GM12878 (cell line): ENCODE measurements around the gene RAB2B. TPM values are rescaled to one million over a fixed set of nuclear protein-coding genes. Genes with fewer than 3 reads are reported as not detected.

Experiments
- ATAC-seq: fragments of 200-7000 bp; cut with Tn5 transposase; 3 replicates; pipeline ENCODE4 v1.9.1; 2020; ENCODE audit warnings: mild to moderate bottlenecking, moderate library complexity
- BruUV-seq: library from RNA; stranded (reverse); fragments of 400-500 nt; replicated peaks from 2 replicates; lab custom pipeline; 2021; lab: Mats Ljungman, UMichigan
- CTCF ChIA-PET: fragments of 300-600 bp; sonication (Branson Sonifier 250); formaldehyde crosslinking; extraction: SDS; loops from one replicate; lab custom pipeline; 2021; ENCODE audit warnings: inconsistent platforms; lab: Yijun Ruan, JAX
- POLR2A ChIA-PET: fragments of 350-600 bp; formaldehyde crosslinking; extraction: SDS; loops from one replicate; lab custom pipeline; 2021; ENCODE audit warnings: inconsistent platforms; lab: Charles Lee
- RAD21 ChIA-PET: fragments of 300-600 bp; sonication (Branson Sonifier 250); formaldehyde crosslinking; loops from one replicate; lab custom pipeline; 2023; ENCODE audit warnings: antibody characterized with exemption; ENCODE audit not compliant: unreplicated experiment; lab: Charles Lee
- SMC1A ChIA-PET: fragments of 300-600 bp; sonication (Branson Sonifier 250); formaldehyde crosslinking; loops from one replicate; lab custom pipeline; 2023; ENCODE audit not compliant: unreplicated experiment, uncharacterized antibody; lab: Charles Lee
- DNase-seq: peaks from one replicate; pipeline ENCODE4 v3.0.0-alpha.2; 2011; ENCODE audit warnings: low read depth, low spot score
- FAIRE-seq: peaks from 3 replicates; lab custom pipeline; 2011; peaks lifted over from hg19 to GRCh38; lab: Jason Lieb, UNC
- H2AFZ ChIP-seq: 2 replicates; pipeline ENCODE4 v1.6.0; 2011; ENCODE audit warnings: low read depth, low read length, control low read depth; ENCODE audit not compliant: control insufficient read depth
- H3K27ac ChIP-seq: 2 replicates; pipeline ENCODE4 v1.5.1; 2011; ENCODE audit warnings: control low read depth; ENCODE audit not compliant: control insufficient read depth, insufficient read depth
- H3K27me3 ChIP-seq, 2 experiments: replicated peaks in 1 of 2; 2 replicates each; pipeline versions ENCODE4 v1.6.0 to v1.6.1; 2011; ENCODE audit warnings: low read length in 1 of 2; ENCODE audit not compliant: control insufficient read depth in 2 of 2, insufficient read depth in 2 of 2
- H3K36me3 ChIP-seq, 2 experiments: 2 replicates each; pipeline ENCODE4 v1.5.1; 2011; ENCODE audit warnings: low read length in 1 of 2; ENCODE audit not compliant: control insufficient read depth in 2 of 2, insufficient read depth in 2 of 2
- H3K4me1 ChIP-seq: 2 replicates; pipeline ENCODE4 v1.6.1; 2011; ENCODE audit warnings: mild to moderate bottlenecking, low read length, moderate library complexity, mixed read lengths; ENCODE audit not compliant: control insufficient read depth, insufficient read depth
- H3K4me2 ChIP-seq: 2 replicates; pipeline ENCODE4 v1.6.0; 2011; ENCODE audit warnings: control low read depth; ENCODE audit not compliant: control insufficient read depth, insufficient read depth
- H3K4me3 ChIP-seq: fragments of 200-600 bp; sonication (generic); 2 replicates; pipeline ENCODE4 v1.5.1; 2016
- H3K79me2 ChIP-seq: 2 replicates; pipeline ENCODE4 v1.6.0; 2011; ENCODE audit warnings: low read length; ENCODE audit not compliant: control insufficient read depth, insufficient read depth
- H3K9ac ChIP-seq: 2 replicates; pipeline ENCODE4 v1.8.0; 2011; ENCODE audit warnings: low read length, control low read depth, mixed read lengths; ENCODE audit not compliant: control insufficient read depth, insufficient read depth
- H3K9me3 ChIP-seq: replicated peaks from 3 replicates; pipeline ENCODE4 v1.5.1; 2011; ENCODE audit warnings: mild to moderate bottlenecking, low read length; ENCODE audit not compliant: control insufficient read depth, insufficient read depth
- H4K20me1 ChIP-seq: 2 replicates; pipeline ENCODE4 v1.6.0; 2011; ENCODE audit not compliant: control insufficient read depth, insufficient read depth
- ASH2L ChIP-seq: fragments of 300-600, 200-600 bp; sonication (generic); IDR thresholded peaks from 2 replicates; pipeline ENCODE4 v1.6.1; 2017; ENCODE audit warnings: low read depth, mild to moderate bottlenecking, borderline replicate concordance
- BRCA1 ChIP-seq: IDR thresholded peaks from 2 replicates; pipeline ENCODE4 v1.6.1; 2011; ENCODE audit warnings: low read depth, low read length, improper control_type of control experiment
- CHD1 ChIP-seq: IDR thresholded peaks from 2 replicates; pipeline ENCODE4 v1.6.1; 2012; ENCODE audit warnings: low read depth, low read length, improper control_type of control experiment
- DPF2 ChIP-seq: fragments of 450-650 bp; IDR thresholded peaks from 2 replicates; pipeline ENCODE4 v1.6.1; 2017; ENCODE audit warnings: mild to moderate bottlenecking
- HDAC6 ChIP-seq: fragments of 200-600 bp; sonication (generic); IDR thresholded peaks from one replicate; pipeline ENCODE4 v1.8.0; 2017; ENCODE audit warnings: antibody characterized with exemption; ENCODE audit not compliant: unreplicated experiment
- HDGF ChIP-seq: fragments of 450-650 bp; IDR thresholded peaks from 2 replicates; pipeline ENCODE4 v1.6.1; 2016; ENCODE audit warnings: antibody characterized with exemption
- ZZZ3 ChIP-seq: IDR thresholded peaks from 2 replicates; pipeline ENCODE4 v1.6.1; 2011; ENCODE audit warnings: low read depth; ENCODE audit not compliant: control insufficient read depth, insufficient read length
- WGBS: methylation state at CpG from one replicate; pipeline ENCODE4 v1.1.6; 2016; ENCODE audit warnings: low lambda C conversion rate; ENCODE audit not compliant: insufficient replicate concordance, insufficient coverage; ENCODE audit errors: missing lambda C conversion rate; 5-methylcytosine and 5-hydroxymethylcytosine counted together
- in situ Hi-C: fragments of 300-500 bp; cut with MboI; formaldehyde crosslinking; loops from 9 replicates; pipeline ENCODE4 v1.14.3; 2018; ENCODE audit warnings: mixed read lengths
- intact Hi-C: fragments of 100-400 bp; cut with micrococcal nuclease; formaldehyde crosslinking; loops from one replicate; pipeline ENCODE4 v1.14.2; 2022; ENCODE audit not compliant: unreplicated experiment
- polyA plus RNA-seq, 11 experiments: library from polyadenylated mRNA; depleted of rRNA in 4 of 11; unstranded in 6 of 11; stranded (reverse) in 5 of 11; fragments of >200 nt; fragmentation: Nextera tagmentation in 4 of 11; fragmentation: Illumina TruSeq in 1 of 11; extraction: Ambion mirVana in 4 of 11; extraction: Trizol in 1 of 11; gene quantifications; 1 replicate in 1 of 11; 2 replicates in 10 of 11; pipeline versions ENCODE4 v1.2.1 to v1.2.3, GENCODE V29; 2011 to 2016; ENCODE audit warnings: inconsistent platforms in 2 of 11, missing spikeins in 2 of 11, low read depth in 1 of 11
- total RNA-seq, 4 experiments: library from RNA; depleted of rRNA in 3 of 4; stranded (reverse); fragments of >200 nt in 3 of 4; fragmentation: Illumina TruSeq in 1 of 4; extraction: Trizol in 1 of 4; gene quantifications; 2 replicates each; pipeline versions ENCODE4 v1.2.1 to v1.2.3, GENCODE V29; 2013 to 2021
- TF ChIP-seq, protein P1 (sequence below): fragments of 450-650 bp; IDR thresholded peaks from 2 replicates; pipeline ENCODE4 v1.6.1; 2017; ENCODE audit warnings: mild to moderate bottlenecking, moderate library complexity
- TF ChIP-seq, protein P2 (sequence below): fragments of 450-650 bp; formaldehyde crosslinking; IDR thresholded peaks from 2 replicates; pipeline ENCODE4 v1.4.0; 2022; ENCODE audit warnings: mild to moderate bottlenecking, moderate library complexity
- TF ChIP-seq, protein P3 (sequence below): fragments of 450-650 bp; IDR thresholded peaks from 2 replicates; pipeline ENCODE4 v1.6.1; 2017; ENCODE audit warnings: antibody characterized with exemption, mild to moderate bottlenecking, moderate library complexity

Gene RAB2B
- total and polyA plus RNA-seq, 10 of the 15 experiments (the other 5 are each of a cell fraction or from before 2014, with no cell fraction given), result 5.6 to 45.1 (median 12.5) TPM

DNA sequence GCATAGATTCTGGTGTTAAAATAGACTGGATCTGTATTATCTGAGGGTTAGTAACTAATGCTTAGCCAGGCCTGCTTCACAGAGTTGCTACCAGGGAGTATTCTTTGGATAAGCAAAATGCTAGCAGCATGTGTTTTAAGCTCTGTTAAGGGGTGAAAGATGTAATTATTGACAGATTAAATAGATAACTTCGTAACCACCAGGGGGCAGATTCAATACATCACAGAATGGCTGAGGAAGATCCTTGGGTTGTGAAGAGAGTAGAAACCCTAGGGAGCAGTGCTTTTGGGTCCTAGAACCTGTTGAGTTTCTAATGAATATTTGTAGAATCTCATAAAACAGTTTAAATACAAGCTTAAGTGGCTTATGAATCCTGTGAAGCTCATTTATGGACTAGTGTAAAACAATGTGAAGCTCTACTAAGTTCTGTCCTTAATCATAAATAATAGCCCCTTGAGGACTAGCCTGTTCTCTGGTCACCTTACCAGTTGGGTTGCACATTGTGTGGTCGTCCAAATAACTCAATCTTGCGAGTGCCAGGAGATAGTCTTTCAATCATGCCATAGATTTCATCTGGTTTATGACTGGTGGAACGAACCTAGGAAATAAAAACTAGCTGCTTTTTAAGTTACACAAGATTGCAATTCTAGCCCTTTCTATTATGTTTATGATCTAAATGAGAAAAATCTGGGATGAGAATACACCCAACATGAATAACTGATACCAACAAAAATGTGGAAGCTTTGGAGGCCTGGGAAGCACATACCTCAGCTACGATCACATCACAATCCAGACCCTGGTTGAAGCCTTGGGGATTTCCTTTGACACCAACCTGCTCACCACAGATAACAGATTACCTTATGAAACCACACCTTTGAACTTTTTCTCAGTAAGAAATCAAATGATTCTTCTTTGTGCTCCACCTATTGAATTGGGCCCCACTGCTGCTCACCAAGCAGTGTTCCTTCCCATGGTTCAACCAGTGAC, 22.1 kb upstream of the RAB2B start:
- H3K27ac ChIP-seq, result 0 out of 2 replicates have a peak overlapping the region, but pooled peaks have one; percentile 2
- ChIA-PET CTCF (interaction anchor here (0.6 to 7.8 kb wide), 39 partner anchors 11 to 394 kb away, joined by 3 to 207 read pairs (median 5); partner anchors contain the start of genes CHD8, METTL3, RAB2B and SALL2), RAD21 (interaction anchor here (0.7 to 6.1 kb wide), 29 partner anchors 8 to 406 kb away, joined by 3 to 141 read pairs (median 4); partner anchors contain the start of genes CHD8, METTL3, OR10G3 and RAB2B), POLR2A (interaction anchor here (0.7 to 1.8 kb wide), 8 partner anchors 10 to 58 kb away, joined by 3 to 13 read pairs (median 6); partner anchors contain the start of genes CHD8, METTL3 and SALL2), SMC1A (interaction anchor here (0.6 to 3.6 kb wide), 41 partner anchors 9 to 1328 kb away, joined by 3 to 133 read pairs (median 4); partner anchors contain the start of genes CHD8, METTL3, RAB2B and SALL2)
- H3K79me2 ChIP-seq, result peaks cover 2% of the 10 kb centered on the region; the same call in 1 of the 2 replicates
- H3K9ac ChIP-seq, result no peak overlapping the region
- no peaks in the 10 kb centered on the region for H4K20me1 ChIP-seq
- no peak overlapping the region for H2AFZ ChIP-seq
- no peaks in the 10 kb centered on the region for H3K9me3 ChIP-seq
- FAIRE-seq (peak; percentile 86), DNase-seq (no peak), ATAC-seq (peak; percentile 89)
- no peaks in the 10 kb centered on the region for H3K4me1 ChIP-seq
- TSS peak; percentile 17 for BruUV-seq
- in situ Hi-C loops (no loop called here), intact Hi-C loops (loop anchor here (1.0 kb wide), 1 partner anchor 58 kb away; no protein-coding TSS in a partner anchor)
- H3K4me2 ChIP-seq, result no peak overlapping the region
- H3K4me3 ChIP-seq, result no peak overlapping the region
- WGBS, result 65% methylated on average over 5 of the region's 5 CpGs
- H3K36me3 ChIP-seq, result peaks cover 11 to 43% of the 10 kb centered on the region in 2 experiments
- H3K27me3 ChIP-seq, result no peaks in the 10 kb centered on the region
- TF ChIP-seq HDGF (no peak), ASH2L (no peak), HDAC6 (no peak), BRCA1 (no peak), ZZZ3 (no peak), DPF2 (no peak), CHD1 (no peak)
- TF ChIP-seq, protein P1, sequence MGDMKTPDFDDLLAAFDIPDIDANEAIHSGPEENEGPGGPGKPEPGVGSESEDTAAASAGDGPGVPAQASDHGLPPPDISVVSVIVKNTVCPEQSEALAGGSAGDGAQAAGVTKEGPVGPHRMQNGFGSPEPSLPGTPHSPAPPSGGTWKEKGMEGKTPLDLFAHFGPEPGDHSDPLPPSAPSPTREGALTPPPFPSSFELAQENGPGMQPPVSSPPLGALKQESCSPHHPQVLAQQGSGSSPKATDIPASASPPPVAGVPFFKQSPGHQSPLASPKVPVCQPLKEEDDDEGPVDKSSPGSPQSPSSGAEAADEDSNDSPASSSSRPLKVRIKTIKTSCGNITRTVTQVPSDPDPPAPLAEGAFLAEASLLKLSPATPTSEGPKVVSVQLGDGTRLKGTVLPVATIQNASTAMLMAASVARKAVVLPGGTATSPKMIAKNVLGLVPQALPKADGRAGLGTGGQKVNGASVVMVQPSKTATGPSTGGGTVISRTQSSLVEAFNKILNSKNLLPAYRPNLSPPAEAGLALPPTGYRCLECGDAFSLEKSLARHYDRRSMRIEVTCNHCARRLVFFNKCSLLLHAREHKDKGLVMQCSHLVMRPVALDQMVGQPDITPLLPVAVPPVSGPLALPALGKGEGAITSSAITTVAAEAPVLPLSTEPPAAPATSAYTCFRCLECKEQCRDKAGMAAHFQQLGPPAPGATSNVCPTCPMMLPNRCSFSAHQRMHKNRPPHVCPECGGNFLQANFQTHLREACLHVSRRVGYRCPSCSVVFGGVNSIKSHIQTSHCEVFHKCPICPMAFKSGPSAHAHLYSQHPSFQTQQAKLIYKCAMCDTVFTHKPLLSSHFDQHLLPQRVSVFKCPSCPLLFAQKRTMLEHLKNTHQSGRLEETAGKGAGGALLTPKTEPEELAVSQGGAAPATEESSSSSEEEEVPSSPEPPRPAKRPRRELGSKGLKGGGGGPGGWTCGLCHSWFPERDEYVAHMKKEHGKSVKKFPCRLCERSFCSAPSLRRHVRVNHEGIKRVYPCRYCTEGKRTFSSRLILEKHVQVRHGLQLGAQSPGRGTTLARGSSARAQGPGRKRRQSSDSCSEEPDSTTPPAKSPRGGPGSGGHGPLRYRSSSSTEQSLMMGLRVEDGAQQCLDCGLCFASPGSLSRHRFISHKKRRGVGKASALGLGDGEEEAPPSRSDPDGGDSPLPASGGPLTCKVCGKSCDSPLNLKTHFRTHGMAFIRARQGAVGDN, result peak; percentile 46; the same call in 1 of the 2 replicates
- TF ChIP-seq, protein P2, sequence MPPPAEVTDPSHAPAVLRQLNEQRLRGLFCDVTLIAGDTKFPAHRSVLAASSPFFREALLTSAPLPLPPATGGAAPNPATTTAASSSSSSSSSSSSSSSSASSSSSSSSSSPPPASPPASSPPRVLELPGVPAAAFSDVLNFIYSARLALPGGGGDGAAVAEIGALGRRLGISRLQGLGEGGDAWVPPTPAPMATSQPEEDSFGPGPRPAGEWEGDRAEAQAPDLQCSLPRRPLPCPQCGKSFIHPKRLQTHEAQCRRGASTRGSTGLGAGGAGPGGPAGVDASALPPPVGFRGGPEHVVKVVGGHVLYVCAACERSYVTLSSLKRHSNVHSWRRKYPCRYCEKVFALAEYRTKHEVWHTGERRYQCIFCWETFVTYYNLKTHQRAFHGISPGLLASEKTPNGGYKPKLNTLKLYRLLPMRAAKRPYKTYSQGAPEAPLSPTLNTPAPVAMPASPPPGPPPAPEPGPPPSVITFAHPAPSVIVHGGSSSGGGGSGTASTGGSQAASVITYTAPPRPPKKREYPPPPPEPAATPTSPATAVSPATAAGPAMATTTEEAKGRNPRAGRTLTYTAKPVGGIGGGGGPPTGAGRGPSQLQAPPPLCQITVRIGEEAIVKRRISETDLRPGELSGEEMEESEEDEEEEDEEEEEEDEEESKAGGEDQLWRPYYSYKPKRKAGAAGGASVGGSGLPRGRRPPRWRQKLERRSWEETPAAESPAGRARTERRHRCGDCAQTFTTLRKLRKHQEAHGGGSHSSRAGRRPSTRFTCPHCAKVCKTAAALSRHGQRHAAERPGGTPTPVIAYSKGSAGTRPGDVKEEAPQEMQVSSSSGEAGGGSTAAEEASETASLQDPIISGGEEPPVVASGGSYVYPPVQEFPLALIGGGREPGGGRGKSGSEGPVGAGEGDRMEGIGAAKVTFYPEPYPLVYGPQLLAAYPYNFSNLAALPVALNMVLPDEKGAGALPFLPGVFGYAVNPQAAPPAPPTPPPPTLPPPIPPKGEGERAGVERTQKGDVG (CRISPR knock-in tag), result no peak
- TF ChIP-seq, protein P3, sequence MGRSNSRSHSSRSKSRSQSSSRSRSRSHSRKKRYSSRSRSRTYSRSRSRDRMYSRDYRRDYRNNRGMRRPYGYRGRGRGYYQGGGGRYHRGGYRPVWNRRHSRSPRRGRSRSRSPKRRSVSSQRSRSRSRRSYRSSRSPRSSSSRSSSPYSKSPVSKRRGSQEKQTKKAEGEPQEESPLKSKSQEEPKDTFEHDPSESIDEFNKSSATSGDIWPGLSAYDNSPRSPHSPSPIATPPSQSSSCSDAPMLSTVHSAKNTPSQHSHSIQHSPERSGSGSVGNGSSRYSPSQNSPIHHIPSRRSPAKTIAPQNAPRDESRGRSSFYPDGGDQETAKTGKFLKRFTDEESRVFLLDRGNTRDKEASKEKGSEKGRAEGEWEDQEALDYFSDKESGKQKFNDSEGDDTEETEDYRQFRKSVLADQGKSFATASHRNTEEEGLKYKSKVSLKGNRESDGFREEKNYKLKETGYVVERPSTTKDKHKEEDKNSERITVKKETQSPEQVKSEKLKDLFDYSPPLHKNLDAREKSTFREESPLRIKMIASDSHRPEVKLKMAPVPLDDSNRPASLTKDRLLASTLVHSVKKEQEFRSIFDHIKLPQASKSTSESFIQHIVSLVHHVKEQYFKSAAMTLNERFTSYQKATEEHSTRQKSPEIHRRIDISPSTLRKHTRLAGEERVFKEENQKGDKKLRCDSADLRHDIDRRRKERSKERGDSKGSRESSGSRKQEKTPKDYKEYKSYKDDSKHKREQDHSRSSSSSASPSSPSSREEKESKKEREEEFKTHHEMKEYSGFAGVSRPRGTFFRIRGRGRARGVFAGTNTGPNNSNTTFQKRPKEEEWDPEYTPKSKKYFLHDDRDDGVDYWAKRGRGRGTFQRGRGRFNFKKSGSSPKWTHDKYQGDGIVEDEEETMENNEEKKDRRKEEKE, result no peak
